Measurements from ENCODE around the gene EGLN3.

EGLN3 gene

DNA sequence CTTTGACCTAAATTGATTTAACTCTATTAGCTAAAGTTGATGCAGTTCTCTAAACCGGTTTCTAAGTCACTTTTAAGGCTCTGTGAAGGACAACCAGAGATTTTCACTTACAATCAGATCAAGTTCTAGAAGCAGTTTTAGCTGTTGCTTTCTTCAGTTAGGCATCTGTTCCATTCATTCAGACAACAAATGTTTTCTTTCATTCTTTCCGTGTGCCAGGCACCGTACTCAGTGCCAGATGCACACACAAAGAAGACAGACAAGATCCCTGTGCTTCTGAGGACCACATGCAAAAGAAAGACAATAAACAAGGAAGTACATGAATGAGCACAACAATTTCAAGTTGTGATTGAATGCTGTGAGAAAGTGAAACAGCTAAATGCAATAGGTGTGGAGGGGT, 11.1 kb upstream of the EGLN3 start:
- no peak for DNase-seq

DNA sequence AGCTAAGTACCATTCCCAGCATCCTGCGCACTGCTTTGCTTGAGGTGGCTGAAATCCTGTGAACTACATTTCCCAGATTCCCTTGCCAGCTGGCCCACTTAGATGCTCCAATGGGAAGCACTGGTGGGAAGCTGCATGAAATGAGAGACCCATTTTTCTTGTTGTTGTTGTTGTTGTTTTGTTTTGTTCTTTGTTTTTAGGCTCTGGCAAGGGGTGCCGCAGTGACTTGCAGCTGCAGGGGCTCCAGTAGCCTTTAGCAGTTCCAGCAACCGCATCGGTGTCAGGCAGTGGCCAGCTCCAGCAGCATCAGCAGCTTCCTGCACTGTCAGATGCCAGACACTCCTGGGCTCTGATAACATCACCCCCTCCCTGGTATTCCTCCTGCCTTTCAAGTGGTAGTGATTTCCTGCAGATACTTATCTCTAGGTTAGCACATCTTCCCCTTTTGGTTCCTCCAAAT, 8.8 kb upstream of the EGLN3 start:
- no peak for DNase-seq

DNA sequence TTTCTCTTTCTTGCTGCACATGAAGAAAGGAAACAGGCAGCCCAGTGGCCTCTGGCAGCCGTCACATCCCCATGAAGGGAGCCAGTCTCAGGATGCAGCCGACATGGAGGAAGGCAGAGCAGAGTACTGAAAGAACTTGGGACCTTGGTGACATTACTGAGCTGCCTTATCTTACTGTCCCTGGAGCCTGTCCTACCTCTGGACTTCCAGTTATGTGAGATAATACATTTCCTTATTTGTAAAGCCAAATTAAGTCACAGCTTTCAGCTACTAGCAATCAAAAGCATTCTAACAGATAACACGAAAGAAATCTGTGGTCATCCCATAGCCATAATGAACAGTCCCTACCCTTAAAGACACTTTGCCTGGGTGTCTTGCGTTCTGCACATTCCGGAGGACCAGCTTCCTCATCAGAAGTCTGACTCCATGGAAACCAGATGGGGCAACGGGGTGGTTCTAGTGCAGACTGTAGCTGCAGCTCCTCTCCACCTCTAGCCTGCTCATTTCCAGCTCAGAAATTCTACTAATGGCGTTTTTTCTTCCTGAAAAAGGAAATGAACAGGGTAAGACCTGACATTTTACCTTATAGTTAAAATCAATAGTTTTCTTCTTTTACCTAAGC, 7.8 kb upstream of the EGLN3 start:
- DNase-seq, result no peak

DNA sequence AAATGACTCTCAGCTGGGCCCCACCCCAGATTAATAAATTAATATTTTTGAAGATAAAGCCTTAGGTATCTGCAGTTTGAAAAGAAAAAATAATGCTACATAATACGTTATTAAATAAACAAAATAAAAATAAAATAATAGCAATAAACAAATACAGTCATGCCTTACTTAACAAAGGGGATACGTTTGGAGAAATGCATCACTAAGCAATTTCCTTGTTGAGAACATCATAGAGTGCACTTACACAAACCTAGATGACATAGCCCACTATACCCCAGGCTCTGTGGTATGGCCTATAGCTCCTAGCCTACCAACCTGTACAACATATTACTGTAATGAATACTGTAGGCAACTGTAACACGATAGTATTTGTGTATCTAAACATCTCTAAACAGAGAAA, 7.1 kb upstream of the EGLN3 start:
- no peak for DNase-seq

DNA sequence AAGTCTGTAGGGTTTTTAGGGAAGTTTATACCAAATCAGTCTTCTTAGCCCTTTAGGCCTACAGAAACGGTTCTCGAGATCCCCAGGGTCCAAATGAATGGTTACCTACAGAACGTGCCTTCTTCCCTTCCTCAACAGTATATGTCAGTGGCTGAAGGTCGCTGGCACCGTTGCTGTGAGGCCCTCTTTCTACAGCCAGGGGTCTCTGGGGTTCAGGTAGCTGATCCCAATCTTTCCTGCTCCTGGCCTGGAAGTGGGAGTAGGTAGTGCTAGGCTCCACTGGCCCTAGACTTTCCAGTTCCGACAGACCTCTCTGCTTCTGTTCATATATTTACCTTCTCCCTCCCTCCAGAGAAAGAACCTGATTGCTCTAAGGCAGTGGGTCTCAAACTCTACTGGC, 6.4 kb upstream of the EGLN3 start:
- no peak for DNase-seq

DNA sequence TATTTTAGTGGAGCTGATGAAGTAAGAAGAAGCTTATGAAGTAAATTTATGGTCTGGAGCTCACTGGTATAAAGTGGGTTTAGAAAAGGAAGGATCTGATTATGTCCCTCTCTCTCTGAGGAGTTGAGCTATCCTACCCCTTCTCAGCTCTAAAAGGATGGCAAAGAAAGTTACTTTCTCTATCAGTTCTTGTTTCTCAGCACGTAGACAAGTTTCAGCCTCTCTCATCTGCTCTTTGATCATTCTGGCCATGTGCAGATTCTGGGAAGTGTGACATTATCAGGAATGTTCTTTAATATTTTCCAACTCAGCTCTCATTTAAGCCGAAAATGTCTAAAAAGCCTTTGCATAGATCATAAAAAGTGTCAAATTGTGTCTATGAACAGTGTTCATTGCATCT, 5.8 kb upstream of the EGLN3 start:
- DNase-seq, result no peak

DNA sequence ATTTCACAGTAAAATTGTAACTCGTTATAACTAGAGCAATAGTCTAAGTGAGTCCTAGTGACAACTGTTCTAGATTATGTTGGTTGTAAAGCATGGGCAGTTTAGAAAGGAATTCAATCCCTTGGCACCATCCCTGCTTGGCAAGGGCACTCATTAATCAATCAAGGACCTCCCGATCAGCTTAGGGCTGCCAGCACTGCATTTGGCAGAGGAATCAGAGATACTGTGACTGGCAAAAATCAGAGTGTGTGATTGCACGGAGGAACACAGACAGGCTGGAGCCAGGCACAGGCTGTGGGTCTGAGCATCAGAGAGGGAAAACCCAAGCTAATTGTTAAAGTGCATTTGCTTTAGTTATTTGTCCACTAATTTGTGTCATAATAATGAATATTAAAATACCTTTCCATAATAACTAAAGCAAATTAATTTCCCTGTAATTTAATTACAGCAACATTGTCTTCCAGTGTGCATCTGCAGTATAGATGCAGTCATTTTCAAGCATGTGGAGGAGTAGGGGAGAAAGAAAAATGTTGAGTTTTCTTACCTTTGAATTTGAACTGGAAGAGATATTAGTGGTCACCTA, 3.2 kb upstream of the EGLN3 start:
- no peak for DNase-seq

DNA sequence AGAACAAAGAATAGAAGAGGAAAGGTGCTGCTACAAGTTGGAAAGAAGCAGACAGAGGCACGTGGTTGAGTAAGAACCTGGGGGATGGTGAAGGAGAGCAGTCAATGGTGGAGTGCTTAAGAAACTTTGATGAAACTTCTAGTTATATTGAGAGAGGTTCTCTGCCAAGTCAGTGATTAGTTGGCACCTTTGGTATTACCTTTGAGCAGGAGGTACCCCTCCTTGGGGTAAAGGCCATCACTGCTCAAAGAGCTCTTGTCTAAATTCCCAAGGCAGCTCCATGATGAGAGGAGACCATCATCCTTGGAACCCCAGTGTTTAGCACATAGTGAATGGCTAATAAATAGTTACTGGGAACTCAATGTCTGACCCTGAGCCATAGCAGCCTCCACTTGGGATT, 1.7 kb upstream of the EGLN3 start:
- DNase-seq, result no peak

DNA sequence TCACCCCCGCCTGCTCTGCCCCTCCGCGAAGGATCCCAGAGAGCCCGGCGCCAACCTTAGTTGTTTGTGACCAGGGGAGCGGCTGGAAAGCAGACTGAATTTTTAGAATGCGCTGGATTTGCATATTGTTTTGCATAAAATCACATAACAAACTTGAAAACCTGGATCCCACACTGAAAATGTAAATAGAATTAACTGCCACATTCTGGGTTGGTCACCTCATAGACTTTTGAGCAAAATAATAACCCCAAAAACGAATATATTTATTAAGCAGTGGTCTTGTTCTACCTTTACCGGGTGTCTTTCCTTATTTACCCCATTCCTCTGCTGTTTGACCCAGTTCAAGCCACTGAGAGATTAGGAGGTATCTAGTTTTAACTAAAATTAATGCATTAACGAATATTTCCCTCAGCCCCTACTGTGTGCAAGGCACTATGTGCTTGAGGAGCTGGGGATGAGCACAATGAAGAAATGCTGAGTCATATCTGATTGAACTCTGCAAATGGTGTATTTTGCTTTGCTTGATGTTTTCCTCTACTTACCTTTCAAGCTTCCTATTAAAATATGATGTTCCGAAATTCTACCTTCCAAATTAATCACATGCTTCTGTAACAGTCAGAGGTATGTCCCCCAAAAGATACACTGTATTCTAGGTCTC, 438 bp upstream of the EGLN3 start:
- DNase-seq, result no peak

DNA sequence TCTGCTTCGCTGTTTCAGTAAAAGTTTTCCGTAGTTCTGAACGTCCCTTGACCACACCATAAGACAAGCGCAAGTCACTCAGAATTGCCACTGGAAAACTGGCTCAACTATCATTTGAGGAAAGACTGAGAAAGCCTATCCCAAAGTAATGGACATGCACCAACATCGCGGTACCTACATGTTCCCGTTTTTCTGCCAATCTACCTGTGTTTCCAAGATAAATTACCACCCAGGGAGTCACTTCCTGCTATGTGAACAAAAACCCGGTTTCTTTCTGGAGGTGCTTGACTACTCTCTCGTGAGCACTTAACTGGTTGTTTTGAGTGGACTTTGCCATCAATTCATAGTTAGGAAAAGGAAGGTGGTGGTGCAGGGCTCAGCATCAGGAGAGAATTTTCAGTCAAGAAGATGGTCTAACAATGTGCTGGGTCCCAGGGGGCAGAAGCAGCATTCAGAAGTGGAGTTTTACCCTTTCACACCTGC, 1.4 kb downstream of the EGLN3 start:
- no peak for DNase-seq

DNA sequence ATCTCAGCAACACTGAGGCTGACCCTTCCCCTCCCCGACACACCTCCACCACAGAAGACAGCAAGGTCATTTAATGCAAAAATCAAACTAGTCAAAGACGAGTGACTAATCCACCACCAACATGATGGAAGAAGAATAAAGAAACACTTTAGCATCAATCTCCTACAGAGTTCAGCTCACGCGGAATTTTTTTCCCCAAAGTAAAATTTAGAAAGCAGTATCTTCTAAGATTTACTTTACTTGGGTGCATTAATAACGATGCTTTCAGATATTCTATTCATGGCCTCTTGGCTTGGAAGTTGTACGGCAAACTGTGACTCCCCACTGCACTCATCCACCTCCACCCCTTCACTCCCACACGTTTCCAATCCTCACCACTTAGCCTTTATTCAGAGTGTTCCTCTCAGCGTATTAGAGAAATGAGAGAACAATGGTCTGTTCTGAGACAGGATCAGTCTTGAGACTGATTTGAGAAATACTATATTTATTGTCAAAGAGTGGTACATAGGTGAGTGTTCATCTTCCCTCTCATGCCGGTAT, 1.9 kb downstream of the EGLN3 start:
- no peak for DNase-seq

DNA sequence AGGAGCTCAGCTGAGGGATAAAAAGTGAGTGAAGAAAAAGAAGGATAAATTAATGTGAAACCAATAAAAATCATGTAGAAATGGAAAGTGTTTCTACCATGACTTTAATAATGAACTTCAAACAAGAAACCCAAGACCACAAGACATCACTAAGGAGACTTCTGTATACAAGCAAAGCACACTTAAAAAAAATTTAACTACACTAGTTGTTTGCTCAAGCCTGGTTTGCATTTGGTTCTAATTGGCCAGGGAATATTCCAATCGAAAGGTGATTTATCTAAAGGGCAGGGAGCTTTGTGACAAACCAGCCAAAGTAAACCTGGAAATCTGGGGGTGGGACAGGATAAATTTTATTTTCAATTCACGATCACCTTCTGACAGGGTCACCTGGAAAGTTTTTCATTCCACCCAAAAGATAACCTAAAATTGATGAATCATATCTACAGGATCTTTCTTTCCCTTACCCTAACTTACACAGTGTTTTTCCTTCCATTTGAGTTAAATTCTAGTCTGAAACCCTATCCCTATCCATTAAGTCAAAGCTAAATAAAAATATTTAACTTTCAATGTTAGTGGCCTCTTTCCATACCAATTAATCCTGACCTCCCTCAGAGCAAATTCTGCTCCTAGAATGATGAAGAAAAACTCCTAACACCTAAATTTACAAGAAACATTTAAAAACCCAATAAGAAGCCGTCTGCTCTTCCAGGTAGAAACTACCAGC, 2.6 kb downstream of the EGLN3 start:
- DNase-seq, result no peak

DNA sequence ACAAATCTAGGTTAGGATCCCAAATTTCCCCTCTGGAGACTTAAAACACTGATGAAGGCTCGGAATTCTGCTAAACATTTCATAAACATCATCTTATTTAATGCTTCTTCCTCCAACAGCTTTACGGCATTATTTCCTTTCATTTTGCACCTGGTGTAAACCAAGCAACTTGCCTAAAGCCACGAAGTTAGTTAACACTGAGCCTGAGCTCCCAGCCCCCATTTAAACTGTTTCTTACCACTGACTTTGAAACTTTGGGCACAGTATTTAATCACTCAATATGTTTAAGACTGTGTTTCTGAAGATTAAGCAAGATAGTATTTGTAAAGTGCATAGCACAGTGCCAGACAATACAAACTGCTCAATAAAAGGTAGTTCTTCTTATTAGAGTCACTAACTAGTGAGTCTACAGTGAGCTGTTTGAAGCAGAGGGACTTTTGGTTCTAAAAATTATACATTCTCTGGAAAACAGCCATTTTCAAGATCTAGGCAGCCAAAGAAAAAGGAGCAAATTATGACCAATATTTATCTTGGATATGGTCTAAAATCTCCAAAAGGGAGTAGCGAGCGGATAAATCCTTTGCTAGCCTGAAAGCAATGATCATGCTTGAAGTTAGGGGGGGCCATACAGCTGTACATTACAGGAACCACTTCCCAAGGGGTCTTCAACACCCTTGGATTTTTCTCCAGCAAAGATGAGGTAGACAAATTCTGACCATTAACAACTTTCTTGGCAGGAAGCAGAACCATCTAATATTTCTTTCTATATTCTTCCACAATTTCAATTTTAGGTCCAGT, 4.0 kb downstream of the EGLN3 start:
- DNase-seq, result no peak

DNA sequence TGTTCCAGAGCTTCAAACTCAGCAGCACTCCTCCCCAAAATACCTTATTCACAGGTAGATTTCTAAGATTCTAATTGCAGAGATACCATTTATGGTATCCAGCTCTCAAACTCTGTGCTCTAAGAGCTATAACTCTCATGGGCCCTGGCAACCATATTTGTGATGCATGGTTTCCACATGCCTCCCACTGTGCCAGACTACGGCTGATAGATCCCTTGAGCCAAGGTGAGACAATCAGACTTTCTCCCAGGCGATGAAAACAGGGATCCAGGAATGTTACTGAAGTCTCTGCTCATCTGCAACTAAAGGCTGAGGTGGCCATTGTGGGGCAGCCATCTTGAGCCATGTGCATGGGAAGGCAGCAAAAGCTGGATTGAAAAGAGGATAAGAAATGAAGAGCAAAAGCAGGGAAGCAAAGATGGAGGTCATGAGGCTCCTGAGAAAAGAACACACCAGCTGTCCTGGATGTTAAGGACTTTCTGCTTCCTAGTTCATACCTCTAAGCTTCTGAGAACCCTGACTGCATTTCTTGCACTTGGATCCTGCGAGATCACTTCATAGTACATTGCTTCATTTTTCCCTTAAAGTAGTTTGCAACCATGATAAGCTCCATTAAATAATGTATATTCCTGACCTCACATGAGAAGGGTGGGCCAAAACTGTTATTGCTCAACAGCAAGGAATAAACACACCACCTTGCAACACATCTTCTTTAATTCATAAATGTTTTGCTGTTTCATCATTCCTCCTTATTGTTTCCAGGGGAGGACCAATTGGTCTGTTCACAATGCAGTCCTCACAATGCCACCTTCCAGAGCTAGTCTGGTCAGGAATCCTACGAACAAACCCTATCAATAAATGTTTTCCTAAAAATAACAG, 5.4 kb downstream of the EGLN3 start:
- DNase-seq, result no peak

DNA sequence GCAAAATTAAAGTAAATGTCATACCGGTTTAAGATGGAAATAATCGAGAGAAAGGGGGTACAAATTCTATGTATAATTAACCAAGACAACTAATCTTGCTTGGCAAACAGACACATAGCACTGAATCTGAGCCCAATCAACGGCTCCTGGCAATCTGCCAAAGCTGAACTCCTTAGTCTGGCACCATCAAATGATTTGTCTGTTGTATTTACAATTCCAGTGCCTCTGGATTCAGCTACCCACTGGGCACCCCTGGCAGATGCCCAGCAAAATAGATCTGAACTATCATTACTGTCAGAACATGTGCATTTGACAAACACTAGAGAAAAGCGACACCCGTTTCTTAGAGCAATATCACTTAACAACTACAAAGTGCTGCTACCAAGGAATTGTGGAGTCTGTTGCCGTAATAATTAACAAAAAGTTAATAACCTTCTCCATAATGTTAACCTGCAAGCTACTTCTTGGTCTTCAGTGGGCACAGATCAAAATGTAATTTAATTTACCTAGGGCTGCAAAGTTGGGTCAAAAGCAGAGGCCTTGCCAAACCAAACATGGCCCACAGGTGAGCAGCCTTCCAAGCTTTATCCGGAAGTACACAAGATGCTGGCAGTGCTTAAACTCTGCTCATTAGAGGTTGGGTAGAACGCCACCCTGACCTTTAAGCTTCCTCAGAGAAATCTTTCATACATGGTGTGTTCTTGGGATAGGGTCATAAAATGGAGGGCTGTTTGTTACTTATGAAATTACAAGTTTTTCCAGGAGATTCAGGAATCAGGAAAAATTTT, 7.6 kb downstream of the EGLN3 start:
- DNase-seq, result no peak

DNA sequence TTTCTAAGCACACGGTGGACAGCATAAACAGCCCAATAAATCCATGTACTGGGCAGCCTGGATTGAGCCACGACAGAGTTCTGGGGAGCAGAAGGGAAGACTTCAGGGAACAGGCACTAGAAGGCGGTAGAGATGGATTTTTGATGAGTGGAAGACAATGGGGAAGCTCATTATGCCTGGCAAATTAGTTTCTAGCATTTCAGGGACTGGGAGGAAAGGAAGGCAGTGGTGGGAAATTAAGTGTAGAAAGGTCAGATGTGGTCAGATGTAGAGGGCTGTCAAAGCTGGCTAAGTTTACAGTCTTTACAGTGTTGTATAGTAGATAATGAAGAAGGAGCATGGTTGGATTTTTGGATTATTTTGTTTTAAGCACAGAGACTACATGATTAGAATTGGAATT, 9.2 kb downstream of the EGLN3 start:
- DNase-seq, result no peak

DNA sequence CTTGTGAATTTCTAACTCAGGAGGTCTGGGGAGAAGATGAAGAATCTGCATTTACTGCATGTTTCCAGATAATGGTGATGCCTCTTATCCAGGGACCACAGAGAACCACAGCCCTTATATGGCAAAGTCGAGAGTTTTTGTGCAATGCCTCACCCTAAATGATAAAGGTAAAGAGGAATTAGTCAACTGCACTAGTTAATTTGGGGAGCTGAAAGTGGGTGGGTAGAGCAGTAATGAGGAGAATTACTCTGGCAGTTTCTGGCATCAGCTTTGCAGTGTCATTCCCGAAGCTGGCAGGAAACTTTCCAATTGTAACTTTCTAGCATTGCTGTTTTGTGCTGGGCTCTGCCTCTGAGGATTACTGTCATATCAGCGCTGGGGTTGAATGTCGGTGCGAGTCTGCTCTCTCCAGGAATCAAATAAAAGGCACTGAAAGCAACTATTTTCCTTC, 10.3 kb downstream of the EGLN3 start:
- DNase-seq, result no peak

DNA sequence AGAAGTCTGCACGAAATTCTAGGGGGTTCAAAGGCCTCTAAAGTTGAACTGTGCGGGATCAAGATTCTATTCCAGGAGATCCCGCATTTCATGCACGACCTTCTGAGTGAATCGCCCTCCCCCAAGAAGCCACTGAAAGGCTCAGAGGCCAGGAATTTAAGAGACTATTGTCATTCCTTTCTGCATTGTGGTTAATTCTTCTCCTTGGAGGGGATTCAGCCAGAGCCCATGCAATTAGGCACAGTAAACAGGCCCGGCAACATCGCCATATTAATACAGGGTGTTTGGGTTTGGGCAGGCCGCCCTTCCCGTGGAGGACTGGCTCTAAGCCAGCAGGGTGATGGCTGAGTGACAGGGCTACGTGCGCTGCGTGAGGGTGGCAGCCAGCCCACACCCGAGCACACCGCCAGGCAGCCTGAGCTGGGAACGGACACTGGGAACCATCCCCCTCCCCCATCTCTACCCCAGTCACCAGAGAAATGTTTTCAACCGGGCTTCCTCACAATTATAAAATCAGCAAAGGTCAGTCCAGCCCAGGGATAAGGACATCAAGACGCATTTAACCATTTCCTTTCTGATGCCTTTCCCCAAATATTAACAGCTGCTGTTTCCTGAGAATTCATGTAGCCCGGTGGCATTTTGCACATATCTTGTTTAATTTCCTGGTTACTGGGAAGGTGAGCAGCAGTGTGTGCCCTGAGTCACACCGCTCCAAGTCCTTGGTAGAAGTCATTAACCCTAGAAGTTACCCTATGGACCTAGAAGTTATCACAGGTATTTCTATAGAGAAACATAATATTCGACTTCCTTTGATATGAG, 12.5 kb downstream of the EGLN3 start:
- DNase-seq, result no peak

DNA sequence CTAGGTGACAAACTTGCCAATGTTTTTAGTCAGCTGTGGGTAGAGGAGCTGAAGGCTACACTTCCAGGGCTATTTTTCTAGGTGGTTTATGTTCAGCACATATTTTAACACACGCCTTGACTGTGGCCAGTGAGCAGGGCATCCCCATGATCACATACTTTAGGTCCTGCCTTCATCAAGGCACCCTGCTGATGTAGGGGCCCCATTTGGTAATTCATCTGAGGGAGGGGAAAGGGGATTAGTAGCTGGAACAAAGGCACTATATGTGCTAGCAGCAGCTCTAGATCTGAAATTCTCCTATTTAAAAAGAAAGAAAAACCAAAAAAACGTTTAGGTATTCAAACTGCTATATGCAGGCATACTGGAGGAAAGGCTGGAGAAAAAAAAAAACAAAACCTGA, 14.5 kb downstream of the EGLN3 start:
- DNase-seq, result no peak

DNA sequence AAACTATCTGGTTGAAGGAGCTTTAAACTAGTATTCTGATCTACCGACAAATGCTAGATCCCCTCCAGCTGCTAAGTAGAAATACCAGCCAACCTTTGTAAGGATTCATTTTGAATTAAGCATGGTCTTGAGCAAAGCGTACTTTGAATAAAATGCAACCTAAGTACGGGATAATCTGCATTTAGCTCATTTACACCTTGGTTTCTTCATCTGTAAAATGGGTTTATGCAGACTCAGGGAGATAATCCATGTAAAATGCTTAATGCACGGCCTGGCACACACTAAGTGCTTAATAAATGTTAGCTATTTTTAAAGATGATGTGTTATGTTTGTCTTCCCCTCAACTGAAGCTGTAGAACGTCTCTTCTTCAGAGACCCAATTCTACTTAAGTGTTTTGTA, 15.9 kb downstream of the EGLN3 start:
- no peak for DNase-seq
